GM21619 (cell line): ENCODE measurements around the gene KCNJ2.

ENCODE experiments used
- ATAC-seq: cut with Tn5 transposase; IDR thresholded peaks from one replicate; pipeline ENCODE4 v1.9.1; 2021; ENCODE audit not compliant: unreplicated experiment

Gene KCNJ2

GRCh38 chr17:70168977-70169708, at the start of gene KCNJ2:
Gene KCNJ2, plus strand, starts transcription at chr17:70169532. Its CDS starts 5,508 bp downstream, at chr17:70175040.
- peak; percentile 94 for ATAC-seq

DNA sequence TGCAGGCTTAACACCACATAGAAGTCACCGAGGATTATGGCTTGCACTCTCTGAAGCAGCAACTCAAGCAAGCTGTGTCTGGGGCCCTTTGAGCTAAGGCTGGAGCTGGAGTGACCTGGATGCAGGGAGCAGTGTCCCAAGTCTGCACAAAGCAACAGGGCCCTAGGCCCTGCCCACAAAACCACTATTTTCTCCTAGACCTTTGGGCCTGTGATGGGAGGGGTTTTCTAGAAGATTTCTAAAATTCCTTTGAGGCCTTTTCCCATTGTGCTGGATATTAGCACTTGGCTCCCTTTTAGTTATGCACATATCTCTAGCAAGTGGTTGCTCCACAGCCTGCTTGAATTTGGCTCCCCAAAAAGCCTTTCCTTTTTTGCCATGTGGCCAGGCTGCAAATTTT, 49.8 kb upstream of the KCNJ2 start:
- no peak for ATAC-seq

DNA sequence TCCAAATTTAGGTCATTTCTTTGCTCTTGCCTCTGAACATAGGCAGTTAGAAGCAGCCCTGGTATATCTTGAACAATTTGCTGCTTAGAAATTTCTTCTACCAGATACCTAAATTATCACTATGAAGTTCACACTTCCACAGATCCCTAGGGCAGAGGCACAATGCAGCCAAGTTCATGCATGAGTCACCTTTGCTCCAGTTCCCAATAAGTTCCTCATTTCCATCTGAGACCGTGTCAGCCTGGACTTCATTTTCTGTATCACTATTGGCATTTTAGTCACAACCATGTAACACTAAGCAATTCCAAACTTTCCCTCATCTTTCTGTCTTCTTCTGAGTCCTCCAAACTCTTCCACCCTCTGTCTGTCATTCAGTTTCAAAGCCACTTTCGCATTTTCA, 49.3 kb upstream of the KCNJ2 start:
- ATAC-seq = no peak

GRCh38 chr17:70120425-70120824, 48.9 kb upstream of the KCNJ2 start:
- no peak for ATAC-seq

DNA sequence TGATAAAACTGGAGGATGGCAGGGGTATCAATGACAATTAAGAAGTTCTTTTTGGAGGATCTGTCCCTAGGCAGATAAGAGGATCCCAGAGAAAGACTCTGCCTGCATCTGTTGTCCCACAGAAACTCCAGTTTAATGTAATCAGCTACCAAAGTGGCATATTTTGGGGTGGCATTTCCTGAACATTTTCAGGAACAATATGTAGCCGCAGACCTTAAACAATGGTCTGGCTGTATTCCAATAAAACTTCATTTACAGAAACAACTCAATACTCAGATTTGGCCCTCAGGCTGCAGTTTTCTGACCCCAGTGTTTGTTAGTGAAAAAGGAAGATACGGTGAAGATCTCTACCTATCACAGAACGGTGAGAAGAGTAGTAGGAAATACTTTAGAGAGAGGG, 48.2 kb upstream of the KCNJ2 start:
- no peak for ATAC-seq

DNA sequence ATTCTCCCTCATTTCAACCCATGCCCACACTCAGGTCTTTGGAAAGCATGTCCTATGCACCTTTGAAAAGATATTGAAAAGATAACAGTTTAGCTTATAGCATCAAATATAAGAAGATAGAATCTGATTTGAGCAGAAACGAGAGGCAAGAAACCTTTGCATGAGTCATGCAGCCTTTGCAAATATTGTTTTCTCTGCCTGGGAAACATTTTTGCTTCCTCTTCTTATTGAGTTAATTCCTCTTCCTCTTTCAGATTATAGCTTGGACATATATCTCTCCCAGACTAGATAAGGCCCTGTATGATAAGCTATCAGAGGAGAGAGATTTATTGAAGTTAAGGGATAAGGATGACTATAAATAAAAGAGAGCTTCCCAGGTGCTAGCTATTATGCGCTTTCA, 46.1 kb upstream of the KCNJ2 start:
- ATAC-seq = no peak

DNA sequence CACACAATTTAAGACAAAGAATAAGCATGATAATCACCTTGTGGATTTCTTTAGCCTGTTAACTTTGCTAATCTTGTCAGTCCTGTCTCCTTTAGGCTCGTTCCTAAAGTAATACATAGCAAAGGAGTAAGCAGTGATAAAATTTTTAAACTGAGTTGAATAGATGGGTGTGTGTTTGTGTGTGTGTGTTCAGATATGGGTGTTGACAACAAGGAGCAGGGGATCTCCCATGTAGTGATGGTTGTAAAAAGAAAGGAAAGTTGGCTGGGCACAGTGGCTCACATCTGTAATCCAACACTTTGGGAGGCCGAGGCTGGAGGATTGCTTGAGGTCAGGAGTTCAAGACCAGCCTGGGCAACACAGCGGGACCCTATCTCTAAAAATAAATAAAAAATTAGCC, 44.6 kb upstream of the KCNJ2 start:
- ATAC-seq = no peak

DNA sequence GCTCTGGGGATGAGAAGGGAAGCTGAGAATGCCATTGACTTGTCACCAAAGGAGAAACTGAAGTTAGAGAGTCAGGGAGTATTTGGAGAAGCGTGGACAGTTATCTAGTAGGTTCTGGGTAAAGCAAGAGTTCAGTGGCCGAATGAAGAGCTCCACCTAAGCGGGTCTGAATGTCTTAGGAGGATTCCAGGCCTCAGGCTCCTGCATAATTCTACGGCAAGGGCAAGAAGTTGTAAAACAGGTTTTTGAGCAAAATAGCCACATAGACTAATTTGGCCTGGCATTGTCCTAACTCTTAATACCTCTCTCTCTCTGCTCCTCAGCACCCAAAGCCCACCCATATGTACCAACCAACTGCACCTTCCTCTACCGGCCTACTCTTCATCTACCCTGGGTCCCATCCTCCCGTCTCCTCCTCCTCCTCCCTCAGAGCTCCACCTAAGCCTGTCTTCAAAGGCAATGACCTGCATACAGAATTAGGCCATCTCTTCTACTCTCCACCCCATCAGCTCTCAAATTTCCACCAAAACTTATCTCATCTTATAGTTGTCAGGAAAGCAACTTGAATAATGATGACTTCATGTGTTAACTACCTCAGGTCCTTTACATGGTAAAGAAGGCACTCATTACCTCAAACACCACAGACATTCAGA, 42.0 kb upstream of the KCNJ2 start:
- no peak for ATAC-seq

- ATAC-seq = no peak
These were observed 40.5 kb upstream of the KCNJ2 start for GRCh38 chr17:70128727-70129238.

DNA sequence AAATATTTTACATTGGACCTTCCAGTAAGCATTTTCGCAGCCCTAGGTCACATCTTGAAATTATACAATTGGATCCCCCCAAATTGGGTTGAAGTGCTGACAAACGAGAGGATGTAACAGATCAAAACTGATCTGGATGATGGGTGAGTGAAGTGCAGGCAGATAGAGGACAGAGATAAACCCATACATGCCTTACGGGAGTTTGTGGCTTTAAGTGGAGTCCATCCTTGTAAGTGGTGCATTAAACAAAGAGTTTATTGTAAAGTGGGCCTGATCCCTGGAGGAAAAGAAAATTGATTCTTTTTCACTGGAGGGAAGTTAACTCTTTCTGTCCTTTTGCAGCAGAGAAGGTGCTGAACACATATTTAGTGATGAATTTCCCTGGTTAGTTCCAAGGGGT, 39.0 kb upstream of the KCNJ2 start:
- ATAC-seq = no peak

DNA sequence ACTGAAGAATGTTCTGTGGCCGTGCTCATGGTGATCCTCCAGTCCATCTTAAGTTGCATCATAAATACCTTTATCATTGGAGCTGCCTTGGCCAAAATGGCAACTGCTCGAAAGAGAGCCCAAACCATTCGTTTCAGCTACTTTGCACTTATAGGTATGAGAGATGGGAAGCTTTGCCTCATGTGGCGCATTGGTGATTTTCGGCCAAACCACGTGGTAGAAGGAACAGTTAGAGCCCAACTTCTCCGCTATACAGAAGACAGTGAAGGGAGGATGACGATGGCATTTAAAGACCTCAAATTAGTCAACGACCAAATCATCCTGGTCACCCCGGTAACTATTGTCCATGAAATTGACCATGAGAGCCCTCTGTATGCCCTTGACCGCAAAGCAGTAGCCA, 36.8 kb upstream of the KCNJ2 start:
- ATAC-seq = no peak

GRCh38 chr17:70134042-70134441, 35.3 kb upstream of the KCNJ2 start:
- ATAC-seq = no peak

DNA sequence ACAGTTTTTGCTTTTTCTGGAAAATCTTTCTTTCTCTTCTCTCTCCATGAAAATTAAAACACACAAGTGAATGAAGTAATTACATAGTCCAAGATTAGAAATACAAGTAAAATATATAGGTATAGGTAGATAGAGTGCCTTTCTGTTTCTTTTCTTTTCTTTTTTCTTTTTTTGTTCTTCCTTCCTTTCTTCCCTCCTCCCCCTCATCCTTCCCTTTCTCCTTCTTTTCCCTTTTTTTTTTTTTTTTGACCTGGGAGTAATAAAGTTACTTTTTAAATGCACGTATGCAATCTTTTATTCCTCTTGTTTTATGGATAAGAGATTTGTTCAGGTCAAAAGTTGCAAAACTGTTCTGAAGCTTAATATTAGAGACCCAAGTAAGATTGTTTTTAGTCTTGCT, 34.6 kb upstream of the KCNJ2 start:
- no peak for ATAC-seq

DNA sequence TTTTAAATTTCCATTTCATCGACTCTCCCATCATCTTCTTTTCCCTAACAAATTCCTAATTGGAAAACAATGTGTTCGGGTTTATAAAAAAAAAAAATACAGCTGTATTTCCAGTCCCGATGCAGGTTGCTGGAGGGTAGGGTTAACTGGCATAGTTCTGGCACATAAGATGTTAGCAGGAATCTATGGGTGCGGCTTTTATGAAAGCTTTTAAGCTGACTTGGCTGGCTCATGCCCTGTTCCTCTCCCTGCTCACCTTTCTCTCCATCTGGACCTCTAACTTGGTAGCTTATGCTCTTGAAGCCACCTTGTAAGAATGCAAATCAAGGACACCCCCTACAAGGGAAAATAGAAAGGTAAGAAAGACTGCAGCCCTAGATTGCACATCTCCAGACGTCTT, 33.2 kb upstream of the KCNJ2 start:
- no peak for ATAC-seq

GRCh38 chr17:70137451-70138230, 31.7 kb upstream of the KCNJ2 start:
- peak; percentile 100 for ATAC-seq

- ATAC-seq = no peak
These were observed 31.0 kb upstream of the KCNJ2 start for GRCh38 chr17:70138291-70138865.

- no peak for ATAC-seq
These were observed 29.8 kb upstream of the KCNJ2 start for GRCh38 chr17:70139449-70139993.

GRCh38 chr17:70144260-70144846, 25.0 kb upstream of the KCNJ2 start:
- ATAC-seq = no peak

GRCh38 chr17:70153210-70153609, 16.1 kb upstream of the KCNJ2 start:
- no peak for ATAC-seq

DNA sequence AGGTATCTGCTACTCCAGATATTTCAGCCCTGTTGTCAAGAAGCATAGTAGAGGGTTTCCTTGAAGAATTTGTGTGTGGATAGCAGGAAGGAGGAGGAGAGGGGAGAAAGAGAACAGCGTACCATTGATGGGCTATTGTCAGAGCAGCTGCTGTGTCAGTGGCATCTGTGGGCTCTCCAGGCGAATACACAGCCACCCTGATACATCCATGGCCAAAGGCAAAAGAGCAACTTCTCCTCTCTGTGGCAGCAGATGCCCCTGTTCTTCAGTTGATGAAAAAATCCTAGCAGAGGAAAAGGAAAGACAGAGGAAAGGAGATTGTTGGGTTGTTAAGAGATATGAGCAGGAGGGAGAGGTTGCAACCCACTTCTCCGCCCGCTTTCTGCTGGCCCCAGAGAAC, 12.2 kb upstream of the KCNJ2 start:
- ATAC-seq = no peak

GRCh38 chr17:70158180-70158579, 11.2 kb upstream of the KCNJ2 start:
- ATAC-seq = no peak
